ENCODE results near the gene NR5A1. TPM values are rescaled to one million over a fixed set of nuclear protein-coding genes. Genes with fewer than 3 reads are reported as not detected.
A peak's percentile ranks its signal among the peaks of the same experiment; 100 is the strongest.

Gene NR5A1
- total and polyA plus RNA-seq, 2 of the 13 experiments (the other 11 are each of a cell fraction or from before 2014, with no cell fraction given): 28.9 to 44.7 TPM

DNA sequence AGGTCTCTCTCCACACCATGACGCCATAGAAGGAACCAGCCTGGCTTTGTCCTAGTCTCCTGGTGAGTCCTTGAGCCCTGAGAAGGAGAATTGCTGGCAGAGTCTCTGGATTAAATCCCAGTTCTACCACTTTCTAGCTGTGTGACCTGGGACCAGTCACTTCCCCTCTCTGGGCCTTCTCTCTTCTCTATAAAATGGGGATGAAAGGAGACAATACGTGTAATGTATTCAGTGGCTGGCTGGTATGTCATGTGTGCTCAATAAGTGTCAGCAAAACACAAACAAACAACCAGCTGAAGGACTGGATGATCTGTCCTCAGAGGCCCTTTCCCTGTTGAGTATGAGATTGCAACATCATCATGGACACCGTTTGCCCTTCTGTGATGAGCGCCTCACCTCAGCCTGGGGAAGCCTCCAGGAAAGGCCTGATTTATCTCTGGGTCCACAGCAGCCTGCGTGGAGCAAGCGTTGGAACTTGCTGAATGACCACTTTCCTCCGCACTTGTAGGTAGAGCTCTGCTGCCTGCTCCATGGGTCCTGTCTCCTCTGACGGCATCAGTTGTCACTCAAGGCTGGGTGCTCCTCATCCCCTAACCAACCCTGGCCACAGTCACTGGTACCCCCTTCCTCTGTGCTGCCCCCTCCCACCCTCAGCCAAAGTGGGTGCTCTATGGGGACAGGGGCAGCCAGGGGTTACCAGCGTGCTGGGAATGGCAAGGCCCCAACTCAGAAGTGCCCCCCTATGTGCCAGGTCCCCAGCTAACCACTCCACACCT, 3.6 kb upstream of the NR5A1 start (continued):
- TF ChIP-seq, protein P1, sequence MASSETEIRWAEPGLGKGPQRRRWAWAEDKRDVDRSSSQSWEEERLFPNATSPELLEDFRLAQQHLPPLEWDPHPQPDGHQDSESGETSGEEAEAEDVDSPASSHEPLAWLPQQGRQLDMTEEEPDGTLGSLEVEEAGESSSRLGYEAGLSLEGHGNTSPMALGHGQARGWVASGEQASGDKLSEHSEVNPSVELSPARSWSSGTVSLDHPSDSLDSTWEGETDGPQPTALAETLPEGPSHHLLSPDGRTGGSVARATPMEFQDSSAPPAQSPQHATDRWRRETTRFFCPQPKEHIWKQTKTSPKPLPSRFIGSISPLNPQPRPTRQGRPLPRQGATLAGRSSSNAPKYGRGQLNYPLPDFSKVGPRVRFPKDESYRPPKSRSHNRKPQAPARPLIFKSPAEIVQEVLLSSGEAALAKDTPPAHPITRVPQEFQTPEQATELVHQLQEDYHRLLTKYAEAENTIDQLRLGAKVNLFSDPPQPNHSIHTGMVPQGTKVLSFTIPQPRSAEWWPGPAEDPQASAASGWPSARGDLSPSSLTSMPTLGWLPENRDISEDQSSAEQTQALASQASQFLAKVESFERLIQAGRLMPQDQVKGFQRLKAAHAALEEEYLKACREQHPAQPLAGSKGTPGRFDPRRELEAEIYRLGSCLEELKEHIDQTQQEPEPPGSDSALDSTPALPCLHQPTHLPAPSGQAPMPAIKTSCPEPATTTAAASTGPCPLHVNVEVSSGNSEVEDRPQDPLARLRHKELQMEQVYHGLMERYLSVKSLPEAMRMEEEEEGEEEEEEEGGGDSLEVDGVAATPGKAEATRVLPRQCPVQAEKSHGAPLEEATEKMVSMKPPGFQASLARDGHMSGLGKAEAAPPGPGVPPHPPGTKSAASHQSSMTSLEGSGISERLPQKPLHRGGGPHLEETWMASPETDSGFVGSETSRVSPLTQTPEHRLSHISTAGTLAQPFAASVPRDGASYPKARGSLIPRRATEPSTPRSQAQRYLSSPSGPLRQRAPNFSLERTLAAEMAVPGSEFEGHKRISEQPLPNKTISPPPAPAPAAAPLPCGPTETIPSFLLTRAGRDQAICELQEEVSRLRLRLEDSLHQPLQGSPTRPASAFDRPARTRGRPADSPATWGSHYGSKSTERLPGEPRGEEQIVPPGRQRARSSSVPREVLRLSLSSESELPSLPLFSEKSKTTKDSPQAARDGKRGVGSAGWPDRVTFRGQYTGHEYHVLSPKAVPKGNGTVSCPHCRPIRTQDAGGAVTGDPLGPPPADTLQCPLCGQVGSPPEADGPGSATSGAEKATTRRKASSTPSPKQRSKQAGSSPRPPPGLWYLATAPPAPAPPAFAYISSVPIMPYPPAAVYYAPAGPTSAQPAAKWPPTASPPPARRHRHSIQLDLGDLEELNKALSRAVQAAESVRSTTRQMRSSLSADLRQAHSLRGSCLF (CRISPR knock-in tag; IDR thresholded peaks at IDR 0.05; ENCODE audit: borderline replicate concordance): no peak
- TF ChIP-seq, protein P2, sequence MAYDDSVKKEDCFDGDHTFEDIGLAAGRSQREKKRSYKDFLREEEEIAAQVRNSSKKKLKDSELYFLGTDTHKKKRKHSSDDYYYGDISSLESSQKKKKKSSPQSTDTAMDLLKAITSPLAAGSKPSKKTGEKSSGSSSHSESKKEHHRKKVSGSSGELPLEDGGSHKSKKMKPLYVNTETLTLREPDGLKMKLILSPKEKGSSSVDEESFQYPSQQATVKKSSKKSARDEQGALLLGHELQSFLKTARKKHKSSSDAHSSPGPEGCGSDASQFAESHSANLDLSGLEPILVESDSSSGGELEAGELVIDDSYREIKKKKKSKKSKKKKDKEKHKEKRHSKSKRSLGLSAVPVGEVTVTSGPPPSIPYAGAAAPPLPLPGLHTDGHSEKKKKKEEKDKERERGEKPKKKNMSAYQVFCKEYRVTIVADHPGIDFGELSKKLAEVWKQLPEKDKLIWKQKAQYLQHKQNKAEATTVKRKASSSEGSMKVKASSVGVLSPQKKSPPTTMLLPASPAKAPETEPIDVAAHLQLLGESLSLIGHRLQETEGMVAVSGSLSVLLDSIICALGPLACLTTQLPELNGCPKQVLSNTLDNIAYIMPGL (CRISPR knock-in tag; IDR thresholded peaks at IDR 0.05; ENCODE audit: borderline replicate concordance in 1 of 2, low read depth in 1 of 2): no peak
- TF ChIP-seq NR2F1 (CRISPR knock-in tag; IDR thresholded peaks at IDR 0.05) (0 out of 4 replicates have a peak, but pooled peaks of 1 of the 2 experiments have one; percentile 23), FOXA3 (CRISPR knock-in tag; IDR thresholded peaks at IDR 0.05) (peak; percentile 81), ZBTB7B (CRISPR knock-in tag; IDR thresholded peaks at IDR 0.05) (peak; percentile 16), RCOR2 (CRISPR knock-in tag; IDR thresholded peaks at IDR 0.05) (peak; percentile 85), ZNF263 (CRISPR knock-in tag; IDR thresholded peaks at IDR 0.05) (peak; percentile 52; the same call in 1 of the 2 replicates), BHLHE40 (IDR thresholded peaks at IDR 0.05; ENCODE audit: low read length) (0 out of 2 replicates have a peak, but pooled peaks have one; percentile 31), FOXP1 (IDR thresholded peaks at IDR 0.05) (peak; percentile 82), FOXP1 (CRISPR knock-in tag; IDR thresholded peaks at IDR 0.05) (peak; percentile 94), NFIC (IDR thresholded peaks at IDR 0.05; ENCODE audit: low read length) (no peak)
- TF ChIP-seq, protein P3, sequence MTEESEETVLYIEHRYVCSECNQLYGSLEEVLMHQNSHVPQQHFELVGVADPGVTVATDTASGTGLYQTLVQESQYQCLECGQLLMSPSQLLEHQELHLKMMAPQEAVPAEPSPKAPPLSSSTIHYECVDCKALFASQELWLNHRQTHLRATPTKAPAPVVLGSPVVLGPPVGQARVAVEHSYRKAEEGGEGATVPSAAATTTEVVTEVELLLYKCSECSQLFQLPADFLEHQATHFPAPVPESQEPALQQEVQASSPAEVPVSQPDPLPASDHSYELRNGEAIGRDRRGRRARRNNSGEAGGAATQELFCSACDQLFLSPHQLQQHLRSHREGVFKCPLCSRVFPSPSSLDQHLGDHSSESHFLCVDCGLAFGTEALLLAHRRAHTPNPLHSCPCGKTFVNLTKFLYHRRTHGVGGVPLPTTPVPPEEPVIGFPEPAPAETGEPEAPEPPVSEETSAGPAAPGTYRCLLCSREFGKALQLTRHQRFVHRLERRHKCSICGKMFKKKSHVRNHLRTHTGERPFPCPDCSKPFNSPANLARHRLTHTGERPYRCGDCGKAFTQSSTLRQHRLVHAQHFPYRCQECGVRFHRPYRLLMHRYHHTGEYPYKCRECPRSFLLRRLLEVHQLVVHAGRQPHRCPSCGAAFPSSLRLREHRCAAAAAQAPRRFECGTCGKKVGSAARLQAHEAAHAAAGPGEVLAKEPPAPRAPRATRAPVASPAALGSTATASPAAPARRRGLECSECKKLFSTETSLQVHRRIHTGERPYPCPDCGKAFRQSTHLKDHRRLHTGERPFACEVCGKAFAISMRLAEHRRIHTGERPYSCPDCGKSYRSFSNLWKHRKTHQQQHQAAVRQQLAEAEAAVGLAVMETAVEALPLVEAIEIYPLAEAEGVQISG (CRISPR knock-in tag; IDR thresholded peaks at IDR 0.05): peak; percentile 57; the same call in 1 of the 2 replicates
- TF ChIP-seq, protein P4, sequence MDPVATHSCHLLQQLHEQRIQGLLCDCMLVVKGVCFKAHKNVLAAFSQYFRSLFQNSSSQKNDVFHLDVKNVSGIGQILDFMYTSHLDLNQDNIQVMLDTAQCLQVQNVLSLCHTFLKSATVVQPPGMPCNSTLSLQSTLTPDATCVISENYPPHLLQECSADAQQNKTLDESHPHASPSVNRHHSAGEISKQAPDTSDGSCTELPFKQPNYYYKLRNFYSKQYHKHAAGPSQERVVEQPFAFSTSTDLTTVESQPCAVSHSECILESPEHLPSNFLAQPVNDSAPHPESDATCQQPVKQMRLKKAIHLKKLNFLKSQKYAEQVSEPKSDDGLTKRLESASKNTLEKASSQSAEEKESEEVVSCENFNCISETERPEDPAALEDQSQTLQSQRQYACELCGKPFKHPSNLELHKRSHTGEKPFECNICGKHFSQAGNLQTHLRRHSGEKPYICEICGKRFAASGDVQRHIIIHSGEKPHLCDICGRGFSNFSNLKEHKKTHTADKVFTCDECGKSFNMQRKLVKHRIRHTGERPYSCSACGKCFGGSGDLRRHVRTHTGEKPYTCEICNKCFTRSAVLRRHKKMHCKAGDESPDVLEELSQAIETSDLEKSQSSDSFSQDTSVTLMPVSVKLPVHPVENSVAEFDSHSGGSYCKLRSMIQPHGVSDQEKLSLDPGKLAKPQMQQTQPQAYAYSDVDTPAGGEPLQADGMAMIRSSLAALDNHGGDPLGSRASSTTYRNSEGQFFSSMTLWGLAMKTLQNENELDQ (CRISPR knock-in tag; IDR thresholded peaks at IDR 0.05; ENCODE audit: borderline replicate concordance): no peak
- TF ChIP-seq, protein P5, sequence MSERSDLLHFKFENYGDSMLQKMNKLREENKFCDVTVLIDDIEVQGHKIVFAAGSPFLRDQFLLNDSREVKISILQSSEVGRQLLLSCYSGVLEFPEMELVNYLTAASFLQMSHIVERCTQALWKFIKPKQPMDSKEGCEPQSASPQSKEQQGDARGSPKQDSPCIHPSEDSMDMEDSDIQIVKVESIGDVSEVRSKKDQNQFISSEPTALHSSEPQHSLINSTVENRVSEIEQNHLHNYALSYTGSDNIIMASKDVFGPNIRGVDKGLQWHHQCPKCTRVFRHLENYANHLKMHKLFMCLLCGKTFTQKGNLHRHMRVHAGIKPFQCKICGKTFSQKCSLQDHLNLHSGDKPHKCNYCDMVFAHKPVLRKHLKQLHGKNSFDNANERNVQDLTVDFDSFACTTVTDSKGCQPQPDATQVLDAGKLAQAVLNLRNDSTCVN (CRISPR knock-in tag; IDR thresholded peaks at IDR 0.05; ENCODE audit: borderline replicate concordance): no peak
